Left ventricle myocardium superior (tissue), 1 donor: ENCODE measurements around the gene RDM1. TPM values are rescaled to one million over a fixed set of nuclear protein-coding genes. Genes with fewer than 3 reads are reported as not detected.
"Not testable (repeated sequence)": the region's sequence is repeated elsewhere in the genome, so short reads cannot be mapped to it uniquely, and the experiment has no call there.

Experiments
- ATAC-seq: fragments of 200-7000 bp; cut with Tn5 transposase; one replicate; pipeline ENCODE4 v1.9.1; 2020; ENCODE audit warnings: mild to moderate bottlenecking, moderate library complexity
- DNase-seq: peaks from one replicate; pipeline ENCODE4 v3.0.0-alpha.2; 2020
- intact Hi-C: fragments of 100-400 bp; cut with micrococcal nuclease; formaldehyde crosslinking; loops from one replicate; pipeline ENCODE4 v1.11.0; 2022
- total RNA-seq: library from RNA; stranded (reverse); fragmentation: NEBNext Ultra II Directional; extraction: Animal tissue kit (Norgen Biotek cat#: 25700); gene quantifications from one replicate; pipeline ENCODE4 v1.2.1, GENCODE V29; 2021
- donor health status: DM: no; HTN: yes; CAD: no; lungs with severe emphysema.

RDM1 gene
- total RNA-seq, 1 donor from 2014 or later, result not detected

DNA sequence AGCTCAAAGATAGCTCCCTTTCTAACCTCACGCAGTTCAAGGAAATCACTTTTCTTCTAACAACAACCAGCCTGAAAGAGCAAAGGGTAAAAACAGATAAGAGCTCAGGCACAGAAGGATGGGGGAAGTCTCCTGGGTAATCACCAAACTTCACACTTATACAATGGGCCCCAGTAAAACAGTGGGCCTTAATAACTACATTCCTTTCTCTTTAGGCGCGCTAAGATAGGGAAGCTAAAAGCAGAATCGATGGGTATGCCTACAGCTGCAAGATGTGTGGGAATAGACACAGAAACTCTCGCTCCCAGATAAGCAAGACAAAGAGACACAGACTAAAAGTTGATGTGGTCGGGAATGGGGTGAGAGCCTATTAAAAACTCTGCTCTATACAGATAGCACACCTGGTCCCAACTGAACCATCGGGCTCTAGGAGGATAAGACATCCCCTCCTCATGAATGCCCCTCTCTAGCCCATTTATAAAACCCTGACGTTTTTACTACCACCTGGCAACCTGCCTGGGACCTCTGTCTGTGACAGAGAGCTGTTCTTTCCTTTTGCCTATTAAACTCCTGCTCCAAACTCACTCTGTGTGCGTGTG is 12.1 kb upstream of the RDM1 start:
- intact Hi-C loops, result no loop called here
- DNase-seq (no peak), ATAC-seq (no peak)

DNA sequence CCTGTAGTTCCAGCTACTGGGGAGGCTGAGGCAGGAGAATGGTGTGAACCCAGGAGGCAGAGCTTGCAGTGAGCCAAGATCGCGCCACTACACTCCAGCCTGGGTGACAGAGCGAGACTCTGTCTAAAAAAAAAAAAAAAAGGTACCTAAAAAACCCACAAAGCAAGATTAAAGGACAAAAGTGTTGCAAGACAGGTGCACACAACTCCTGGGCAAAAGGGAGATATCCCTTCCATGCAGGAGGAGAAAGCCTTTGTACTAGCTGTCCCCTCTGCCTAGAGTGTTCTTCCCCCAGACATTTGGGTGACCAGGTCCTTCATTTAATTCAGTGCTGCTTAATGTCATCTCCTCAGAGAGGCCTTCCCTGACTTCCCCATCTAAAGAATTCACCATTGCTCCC is 7.9 kb upstream of the RDM1 start:
- intact Hi-C loops, DNase-seq: not testable (repeated sequence)

DNA sequence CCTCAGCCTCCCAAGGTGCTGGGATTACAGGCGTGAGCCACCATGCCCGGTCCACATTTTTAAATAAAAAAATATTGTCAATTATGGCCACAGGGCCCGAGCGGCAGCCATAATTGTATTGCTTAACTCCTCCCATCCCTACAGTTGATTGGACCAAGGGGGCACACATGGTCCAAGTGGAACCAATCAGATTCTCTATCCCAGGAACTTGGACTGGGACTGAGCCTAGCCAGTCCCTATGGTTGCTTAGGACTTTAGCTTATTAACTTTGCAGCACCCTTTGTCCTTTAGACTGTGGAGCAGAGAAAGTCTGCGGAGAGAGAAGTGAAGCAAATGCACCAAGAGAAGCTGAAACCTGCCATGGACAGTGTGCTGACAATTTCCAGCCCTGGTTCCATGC is 5.5 kb upstream of the RDM1 start:
- ATAC-seq, result no peak
- intact Hi-C loops, result no loop called here
- no peak for DNase-seq

More for the DNA sequence above, 7.9 kb upstream of the RDM1 start:
- not testable (repeated sequence) for ATAC-seq

DNA sequence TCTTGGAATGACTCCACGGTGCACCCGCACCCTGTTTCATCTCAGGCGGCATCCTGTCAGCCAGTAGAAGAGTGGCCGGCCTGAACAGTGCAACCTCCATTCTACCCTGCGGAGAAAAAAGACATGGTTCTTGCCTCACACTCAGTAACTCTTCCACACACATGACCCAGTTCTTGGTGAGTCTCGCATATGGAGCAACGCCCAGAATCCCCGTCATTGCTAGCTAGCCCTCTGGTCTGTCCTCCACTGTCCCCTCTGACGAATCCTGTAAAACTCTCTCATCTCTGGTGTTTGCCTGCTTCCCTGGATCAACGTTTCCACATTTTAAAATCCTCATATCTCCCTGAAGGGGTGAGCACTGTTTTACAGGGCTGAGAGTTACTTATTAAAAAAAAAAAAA is 4.2 kb upstream of the RDM1 start:
- DNase-seq, result peak; percentile 32
- intact Hi-C loops, result no loop called here
- no peak for ATAC-seq

DNA sequence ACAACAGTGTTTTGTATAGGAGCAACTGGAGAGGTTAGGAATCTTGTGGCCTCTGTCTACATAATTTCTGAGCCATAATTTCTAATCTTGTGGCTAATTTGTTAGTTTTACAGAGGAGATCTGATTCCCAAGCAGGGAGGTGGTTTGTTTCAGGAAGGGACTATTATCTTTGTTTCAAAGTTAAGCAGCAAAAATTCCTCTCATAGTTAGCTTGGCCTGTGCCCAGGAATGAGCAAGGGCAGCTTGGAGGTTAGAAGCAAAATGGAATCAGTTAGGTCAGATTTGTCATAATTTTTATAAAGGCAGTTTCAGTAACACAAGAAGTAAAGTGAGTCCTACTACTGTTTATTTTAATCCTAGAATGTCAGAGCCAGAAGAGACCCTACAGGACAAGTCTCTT is 2.0 kb upstream of the RDM1 start:
- intact Hi-C loops, result no loop called here
- ATAC-seq (no peak), DNase-seq (no peak)

DNA sequence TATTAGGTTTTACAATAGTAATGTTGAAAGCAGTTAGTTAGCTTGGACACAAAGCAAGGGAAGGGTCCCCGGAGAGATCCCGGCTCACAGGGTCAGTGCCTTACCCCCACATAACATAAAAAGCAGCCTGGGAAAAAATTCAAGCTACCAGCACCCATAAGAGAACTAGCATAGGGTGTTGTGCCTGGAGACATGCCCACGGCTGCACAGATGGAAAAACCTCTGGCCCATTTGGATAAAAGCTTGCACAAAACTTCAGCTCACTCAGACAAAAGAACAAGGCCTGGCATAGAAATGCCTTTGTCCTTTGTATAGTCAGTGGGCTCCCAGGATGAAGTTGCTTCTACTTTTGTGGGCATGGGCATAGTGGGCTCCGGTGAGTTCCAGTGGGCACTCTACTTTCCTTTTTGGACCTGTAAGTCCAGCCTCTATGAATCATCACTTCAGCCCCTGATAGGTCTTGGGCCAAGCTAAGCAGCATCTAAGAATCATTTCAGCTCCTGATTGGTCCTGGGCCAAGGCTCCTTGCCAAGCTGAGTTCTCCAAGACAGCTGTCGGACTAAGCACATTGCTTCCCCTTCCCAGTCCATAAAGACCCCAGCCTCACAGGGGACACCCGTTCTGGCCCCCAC is 1.3 kb upstream of the RDM1 start:
- intact Hi-C loops, result no loop called here
- ATAC-seq (peak; percentile 21), DNase-seq (no peak)

DNA sequence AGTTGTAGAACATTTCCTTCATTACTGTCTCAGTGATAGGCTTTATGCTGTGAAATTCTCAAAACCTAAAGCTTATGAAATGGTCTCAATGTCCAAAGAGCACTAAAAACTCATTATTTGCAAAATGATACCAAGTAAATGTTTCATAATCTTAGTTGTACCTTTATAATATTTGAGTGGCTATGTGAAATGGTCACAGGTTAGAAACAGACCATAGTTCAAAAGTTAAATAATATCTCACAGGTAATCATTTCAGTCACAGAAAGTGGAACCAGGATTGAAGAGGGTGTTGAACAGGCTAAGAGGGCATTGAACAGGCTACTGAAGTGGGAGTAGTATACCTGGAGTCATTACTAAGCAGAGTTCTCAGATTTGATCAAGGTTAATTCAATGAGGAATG is 2.9 kb downstream of the RDM1 start:
- ATAC-seq (no peak), DNase-seq (no peak)
- intact Hi-C loops, result no loop called here

DNA sequence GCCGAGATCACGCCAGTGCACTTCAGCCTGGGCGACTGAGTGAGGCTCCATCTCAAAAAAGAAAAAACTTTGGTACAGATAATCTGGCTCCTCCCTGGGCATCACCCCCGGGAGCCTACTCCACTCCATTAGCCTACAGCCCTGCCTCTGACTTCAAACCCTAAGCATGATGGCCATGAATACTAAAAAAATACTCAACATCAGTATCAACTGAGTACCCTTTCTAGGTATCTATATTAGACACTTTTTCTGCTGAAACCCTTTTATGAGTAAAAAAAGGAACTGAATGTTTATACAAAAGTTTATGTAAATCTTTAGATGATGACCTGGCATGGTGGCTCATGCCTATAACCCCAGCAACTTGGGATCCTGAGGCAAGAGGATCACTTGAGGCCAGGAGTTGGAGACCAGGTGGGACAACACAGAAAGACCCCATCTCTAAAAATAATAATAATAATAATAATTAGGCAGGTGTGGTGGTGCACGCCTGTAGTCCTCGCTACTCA is 6.9 kb downstream of the RDM1 start:
- no peak for ATAC-seq
- no peak for DNase-seq
- intact Hi-C loops, result no loop called here

DNA sequence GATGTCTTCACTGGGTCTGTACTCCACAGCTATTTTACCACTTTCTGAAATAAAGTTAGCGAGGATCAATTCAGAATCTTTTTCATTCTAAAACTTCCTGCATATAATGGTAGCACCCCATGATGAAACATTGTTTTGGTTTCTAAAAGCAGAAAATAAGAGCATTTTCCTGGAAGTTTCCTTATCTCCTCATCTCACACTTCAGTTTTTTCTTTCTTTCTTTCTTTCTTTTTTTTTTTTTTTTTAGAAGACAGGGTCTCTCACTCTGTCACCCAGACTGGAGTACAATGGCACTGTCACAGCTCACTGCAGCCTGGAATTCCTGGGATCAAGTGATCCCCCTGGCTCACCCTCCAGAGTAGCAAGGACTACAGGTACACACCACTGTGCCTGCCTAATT is 10.3 kb downstream of the RDM1 start:
- no peak for DNase-seq
- no peak for ATAC-seq
- intact Hi-C loops, result no loop called here

DNA sequence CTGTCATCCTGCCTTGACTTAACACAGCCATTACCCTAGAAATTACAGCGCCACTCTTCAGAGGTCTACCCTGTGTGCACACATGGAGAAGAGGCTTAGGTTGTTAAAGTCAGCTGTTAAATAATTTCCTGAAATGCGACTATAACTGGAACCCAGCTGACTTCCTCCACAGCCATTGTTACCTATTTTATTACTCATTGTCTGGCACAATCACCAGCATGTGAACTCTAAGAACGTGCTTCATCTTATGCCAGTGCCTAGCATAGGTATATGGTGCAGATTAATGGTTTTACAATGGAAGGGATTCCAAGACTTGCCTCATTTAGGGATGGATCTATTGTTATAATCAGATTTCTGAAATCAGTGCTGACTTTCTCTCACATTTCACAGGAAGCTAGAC is 11.9 kb downstream of the RDM1 start:
- intact Hi-C loops, result no loop called here
- ATAC-seq (no peak), DNase-seq (no peak)

DNA sequence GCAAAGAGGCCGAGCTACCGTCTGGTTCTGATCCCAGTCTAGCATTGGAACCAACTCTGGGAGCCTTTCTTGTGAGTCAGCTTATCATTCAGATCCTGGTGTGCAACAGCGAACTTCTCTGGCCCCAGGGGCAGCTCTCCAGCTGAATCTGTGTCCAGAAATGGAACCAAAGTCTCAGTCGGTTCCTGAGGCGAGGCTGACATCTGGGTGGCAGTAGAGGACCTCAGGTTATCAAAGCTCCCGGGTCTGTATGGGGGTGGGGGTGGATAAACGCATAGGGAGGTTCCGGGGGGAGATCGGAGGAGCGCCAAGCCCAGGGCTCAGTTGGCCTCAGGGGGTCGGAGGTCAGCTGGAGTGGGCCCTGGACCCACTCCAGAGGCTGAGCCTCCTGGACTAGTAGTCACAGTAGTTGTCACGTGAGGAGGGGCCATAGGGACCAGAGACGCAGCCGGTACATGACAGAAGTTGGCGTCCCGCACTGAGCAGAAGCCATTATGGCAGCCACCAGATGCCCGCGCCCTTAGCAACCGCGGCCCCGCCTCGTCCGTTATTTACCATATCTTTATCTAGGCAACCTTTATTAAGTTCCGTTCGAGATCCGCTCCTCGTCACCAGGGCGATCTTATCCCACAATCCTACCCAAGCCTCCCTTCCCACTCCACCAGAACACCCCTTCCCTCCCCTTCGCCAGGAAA is 12.9 kb downstream of the RDM1 start:
- no peak for ATAC-seq
- intact Hi-C loops, result no loop called here
- no peak for DNase-seq

DNA sequence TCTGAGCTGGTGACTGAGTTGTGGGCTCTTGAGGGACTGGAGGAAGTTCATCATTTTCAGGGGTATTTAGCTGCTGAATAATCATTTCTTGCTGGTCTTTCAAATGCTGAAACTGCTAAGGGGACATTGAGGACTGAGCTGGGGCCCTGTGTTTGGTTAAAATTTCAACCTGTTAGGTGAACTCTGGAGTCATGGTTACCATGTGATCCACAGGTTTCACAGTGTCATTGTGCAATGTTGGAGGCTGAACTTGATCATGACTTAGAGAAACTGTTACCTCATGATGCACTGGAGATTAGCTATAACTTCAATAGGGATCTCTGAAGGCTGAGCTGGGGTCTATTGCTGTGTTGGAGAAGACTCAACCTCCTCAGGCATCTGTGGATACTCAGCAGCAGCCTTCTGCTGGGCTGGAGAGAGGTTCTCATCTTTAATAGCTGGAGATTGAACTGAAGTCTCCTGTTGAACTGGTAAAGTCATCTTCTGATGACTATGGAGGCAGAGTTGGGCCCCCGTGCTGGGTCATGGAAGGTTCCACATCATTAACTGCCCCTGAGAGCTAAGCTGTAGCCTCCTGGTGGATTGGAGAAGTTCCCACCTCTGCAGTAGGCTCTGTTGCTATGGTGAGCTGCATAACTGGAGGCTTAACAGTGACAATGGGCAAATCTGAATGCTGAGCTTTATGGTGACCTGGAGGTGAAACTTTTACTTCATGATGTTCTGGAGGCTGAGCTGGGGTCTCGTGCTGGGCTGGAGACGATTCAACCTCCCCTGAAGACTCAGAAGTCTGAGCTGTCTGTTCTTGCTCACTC is 15.2 kb downstream of the RDM1 start:
- ATAC-seq, result no peak
- DNase-seq, result no peak
- intact Hi-C loops, result no loop called here

DNA sequence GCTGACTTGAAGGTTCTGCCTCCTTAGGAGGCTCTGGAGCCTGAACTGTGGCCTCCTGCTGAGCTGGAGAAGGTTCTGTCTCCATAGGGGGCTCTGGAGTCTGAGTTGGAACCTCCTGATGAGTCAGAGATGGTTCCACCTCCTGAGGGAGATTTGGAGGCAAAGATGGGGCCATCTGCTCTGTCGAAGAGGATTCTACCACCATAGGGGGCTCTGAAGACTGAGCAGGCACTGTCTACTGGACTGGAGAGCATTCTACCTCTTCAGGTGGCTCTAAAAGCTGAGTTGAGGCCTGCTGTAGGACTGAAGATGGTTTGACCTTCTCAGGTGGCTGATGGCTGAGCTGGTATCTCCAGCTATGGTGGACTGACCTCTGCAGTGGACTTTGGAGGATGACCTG is 16.2 kb downstream of the RDM1 start:
- intact Hi-C loops, result no loop called here
- DNase-seq (no peak), ATAC-seq (no peak)

DNA sequence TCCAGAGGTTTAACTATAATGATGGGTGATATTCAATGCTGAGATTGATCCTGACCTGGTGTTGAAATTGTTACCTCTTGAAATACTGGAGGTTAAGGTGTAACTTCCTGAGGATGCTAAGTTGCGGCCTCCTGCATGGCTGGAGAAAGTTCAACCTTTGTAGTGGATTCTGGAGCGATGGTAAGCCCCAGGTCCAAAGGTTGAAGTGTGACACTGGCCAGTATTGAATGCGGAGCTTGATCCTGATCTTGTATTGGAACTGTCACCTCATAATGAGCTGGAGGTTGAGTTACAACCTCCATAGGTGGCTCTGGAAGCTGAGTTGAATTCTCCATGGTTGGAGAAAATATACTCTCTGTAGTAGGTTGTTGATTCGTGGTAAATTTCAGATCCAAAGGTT is 17.0 kb downstream of the RDM1 start:
- intact Hi-C loops, result no loop called here
- no peak for DNase-seq
- no peak for ATAC-seq

DNA sequence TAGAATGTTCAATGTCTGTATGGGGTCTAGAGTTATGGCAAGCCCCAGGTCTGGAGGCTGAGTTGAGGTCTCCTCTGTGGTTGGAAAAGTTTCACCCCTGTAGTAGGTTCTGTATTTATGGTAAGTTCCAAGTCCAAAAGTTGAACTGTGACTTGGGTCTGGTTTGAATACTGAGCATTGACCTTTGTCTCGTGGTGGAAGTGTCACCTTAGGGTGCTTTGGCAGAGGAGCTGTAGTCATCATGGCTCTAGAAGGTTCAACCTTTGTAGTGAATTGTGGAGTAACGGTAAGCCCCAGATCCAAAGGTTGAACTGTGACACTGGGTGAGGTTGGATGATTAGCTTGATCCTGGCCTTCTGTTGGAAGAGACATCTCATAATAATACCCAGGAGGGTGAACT is 17.6 kb downstream of the RDM1 start:
- no peak for ATAC-seq
- intact Hi-C loops, result no loop called here

DNA sequence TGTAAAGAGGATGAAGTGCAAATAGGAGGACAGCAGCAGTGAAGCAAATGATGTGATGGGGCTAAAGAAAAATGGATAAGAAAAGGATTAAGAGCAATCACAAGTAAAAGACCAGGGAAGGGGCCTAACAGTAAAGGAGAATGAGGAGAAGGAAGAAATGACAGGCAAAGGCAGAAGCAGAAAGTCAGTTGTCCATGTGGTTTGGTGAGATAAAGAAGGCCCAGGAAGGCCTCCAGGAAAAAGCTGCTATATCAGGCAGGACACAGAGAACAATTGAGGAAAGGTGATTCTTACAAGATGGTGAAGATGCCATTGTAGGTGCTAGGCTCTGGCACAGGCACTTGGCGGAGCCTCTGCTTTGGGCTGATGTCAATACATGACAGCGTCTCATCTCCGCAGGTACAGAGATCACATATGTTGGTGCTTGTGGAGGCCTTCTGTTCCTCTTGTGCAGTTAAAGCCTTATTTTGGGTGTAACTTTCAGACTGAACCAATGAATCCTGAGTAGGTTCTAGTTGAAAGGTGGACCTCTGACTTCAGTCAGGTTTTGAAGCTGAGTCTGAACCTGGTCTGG is 18.1 kb downstream of the RDM1 start:
- DNase-seq (no peak), ATAC-seq (no peak)
- intact Hi-C loops, result no loop called here

More for the DNA sequence above, 17.6 kb downstream of the RDM1 start:
- DNase-seq, result no peak

DNA sequence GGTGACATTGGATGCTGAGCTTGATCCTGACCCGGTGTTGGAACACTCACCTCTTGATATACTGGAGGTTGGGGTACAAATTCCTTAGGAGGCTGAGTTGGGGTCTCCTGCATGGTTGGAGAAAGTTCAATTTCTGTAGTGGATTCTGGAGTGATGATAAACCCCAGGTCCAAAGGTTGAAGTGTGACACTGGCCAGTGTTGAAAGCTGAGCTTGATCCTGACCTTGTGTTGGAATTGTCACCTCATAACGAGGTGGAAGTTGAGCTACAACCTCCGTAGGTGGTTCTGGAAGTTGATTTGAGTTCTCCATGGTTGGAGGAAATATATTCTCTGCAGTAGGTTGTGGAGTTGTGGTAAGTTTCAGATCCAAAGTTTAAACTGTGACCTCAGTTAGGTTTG is 21.2 kb downstream of the RDM1 start:
- intact Hi-C loops, result no loop called here
- DNase-seq (no peak), ATAC-seq (no peak)

DNA sequence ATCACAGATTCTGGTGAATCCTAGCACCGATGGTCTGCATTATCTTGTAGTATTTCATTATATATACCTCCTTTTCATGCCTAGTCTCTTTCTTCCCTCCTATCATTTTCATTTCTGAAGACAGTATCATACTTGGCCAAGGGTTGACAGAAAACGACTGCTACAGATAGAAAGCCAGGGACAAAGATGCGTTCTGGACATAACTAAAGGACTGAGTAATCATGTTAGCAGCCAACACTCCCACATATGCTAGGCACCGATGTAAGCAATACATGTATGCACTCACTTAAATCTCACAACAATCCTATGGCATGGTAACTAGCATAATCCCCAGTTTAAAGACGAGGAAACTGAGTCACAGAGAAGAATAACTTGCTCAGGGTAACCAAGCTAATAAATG is 22.9 kb downstream of the RDM1 start:
- no peak for DNase-seq
- intact Hi-C loops, result no loop called here
- ATAC-seq, result no peak

DNA sequence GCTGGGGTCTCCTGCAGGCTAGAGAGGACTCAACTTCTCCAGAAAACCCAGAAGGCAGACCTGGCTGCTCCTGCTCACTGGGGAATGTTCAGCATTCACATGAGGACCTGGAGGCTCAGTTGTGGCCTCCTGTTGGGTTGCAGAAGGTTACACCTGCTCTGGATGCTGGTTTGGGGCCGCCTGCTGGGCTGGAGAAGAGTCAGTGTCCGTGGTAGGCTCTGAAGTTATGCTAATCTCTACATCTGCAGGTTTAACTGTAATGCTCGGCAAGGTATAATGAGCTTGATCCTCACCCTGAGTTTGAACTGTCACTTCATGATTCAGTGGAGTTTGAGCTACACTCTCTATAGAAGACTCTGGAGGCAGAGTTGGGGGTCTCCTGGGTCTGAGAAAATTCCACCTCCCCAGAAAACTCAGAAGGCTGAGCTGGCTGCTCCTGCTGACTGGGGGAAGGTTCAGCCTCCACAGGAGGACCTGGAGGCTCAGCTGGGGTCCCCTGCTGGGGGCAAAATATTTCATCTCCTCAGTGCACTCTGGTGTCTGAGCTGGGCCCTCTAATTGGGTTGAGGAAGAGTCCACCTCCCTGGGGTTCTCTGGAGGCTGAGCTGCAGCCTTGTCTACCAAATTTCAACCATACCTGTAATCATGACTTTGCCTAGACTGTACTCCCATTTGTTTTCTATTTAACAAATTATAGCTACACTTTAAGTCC is 23.5 kb downstream of the RDM1 start:
- intact Hi-C loops, result no loop called here
- DNase-seq (no peak), ATAC-seq (no peak)
